IMR-90 (cell line): ENCODE results near the gene DPH6. TPM values are rescaled to one million over a fixed set of nuclear protein-coding genes. Genes with fewer than 3 reads are reported as not detected.

Experiments
- ATAC-seq: fragments of 200-7000 bp; cut with Tn5 transposase; 2 replicates; pipeline ENCODE4 v1.9.1; 2020; ENCODE audit warnings: low read depth, mild to moderate bottlenecking, moderate library complexity
- BruUV-seq: library from RNA; stranded (reverse); fragments of 400-500 nt; replicated peaks from 2 replicates; lab custom pipeline; 2021; lab: Mats Ljungman, UMichigan
- CTCF ChIA-PET: fragments of 300-600 bp; formaldehyde crosslinking; extraction: SDS; loops from one replicate; lab custom pipeline; 2021; ENCODE audit warnings: antibody characterized with exemption; lab: Yijun Ruan, JAX
- POLR2A ChIA-PET: fragments of 300-600 bp; sonication (Branson Sonifier 250); formaldehyde crosslinking; loops from one replicate; lab custom pipeline; 2022; ENCODE audit warnings: antibody characterized with exemption; ENCODE audit not compliant: unreplicated experiment; lab: Charles Lee
- DNase-seq: peaks from one replicate; pipeline ENCODE4 v3.0.0; 2013
- H2AFZ ChIP-seq: replicated peaks from 2 replicates; pipeline ENCODE3; 2013; ENCODE audit warnings: low read length, mild to moderate bottlenecking; ENCODE audit not compliant: poor library complexity
- H2AK5ac ChIP-seq: 2 replicates; pipeline ENCODE4 v1.6.1; 2013; ENCODE audit warnings: low read depth, low read length, inconsistent platforms
- H2AK9ac ChIP-seq: replicated peaks from 2 replicates; pipeline ENCODE3; 2013; ENCODE audit warnings: mild to moderate bottlenecking, low read depth, low read length, moderate library complexity; ENCODE audit not compliant: poor library complexity
- H2BK120ac ChIP-seq: 2 replicates; pipeline ENCODE4 v1.6.1; 2013; ENCODE audit warnings: low read depth, low read length, inconsistent platforms
- H2BK15ac ChIP-seq: 3 replicates; pipeline ENCODE4 v1.6.1; 2013; ENCODE audit warnings: low read depth, low read length, inconsistent platforms
- H2BK20ac ChIP-seq: 2 replicates; pipeline ENCODE4 v1.6.1; 2013; ENCODE audit warnings: low read depth, mild to moderate bottlenecking, inconsistent platforms, low read length, moderate library complexity
- H2BK5ac ChIP-seq: 2 replicates; pipeline ENCODE4 v1.6.1; 2013; ENCODE audit warnings: mild to moderate bottlenecking, low read depth, low read length, inconsistent platforms; ENCODE audit not compliant: poor library complexity, severe bottlenecking
- H3K14ac ChIP-seq: replicated peaks from 2 replicates; pipeline ENCODE4 v1.6.1; 2013; ENCODE audit warnings: low read depth, low read length, inconsistent platforms
- H3K18ac ChIP-seq: 2 replicates; pipeline ENCODE4 v1.6.1; 2013; ENCODE audit warnings: low read depth, low read length, control low read depth
- H3K23ac ChIP-seq: 2 replicates; pipeline ENCODE4 v1.6.1; 2013; ENCODE audit warnings: low read depth, low read length, inconsistent platforms
- H3K27ac ChIP-seq: 2 replicates; pipeline ENCODE4 v1.5.1; 2013; ENCODE audit warnings: mild to moderate bottlenecking, control low read depth, low read length; ENCODE audit not compliant: insufficient read depth
- H3K27me3 ChIP-seq: 2 replicates; pipeline ENCODE4 v1.6.1; 2013; ENCODE audit warnings: low read length; ENCODE audit not compliant: control insufficient read depth, insufficient read depth
- H3K36me3 ChIP-seq: 2 replicates; pipeline ENCODE4 v1.6.1; 2013; ENCODE audit warnings: low read length, mixed read lengths; ENCODE audit not compliant: control insufficient read depth, insufficient read depth
- H3K4ac ChIP-seq: 2 replicates; pipeline ENCODE4 v1.6.1; 2013; ENCODE audit warnings: low read depth, low read length, inconsistent platforms
- H3K4me1 ChIP-seq: 2 replicates; pipeline ENCODE4 v1.6.1; 2013; ENCODE audit warnings: low read length, mixed read lengths; ENCODE audit not compliant: control insufficient read depth, insufficient read depth
- H3K4me2 ChIP-seq: 2 replicates; pipeline ENCODE4 v1.6.1; 2013; ENCODE audit warnings: low read depth, mild to moderate bottlenecking, control low read depth, low read length, moderate library complexity
- H3K4me3 ChIP-seq: 2 replicates; pipeline ENCODE4 v1.5.1; 2013; ENCODE audit warnings: low read depth, mild to moderate bottlenecking, control low read depth, low read length, moderate library complexity; ENCODE audit not compliant: insufficient read depth
- H3K56ac ChIP-seq: 2 replicates; pipeline ENCODE4 v1.6.1; 2013; ENCODE audit warnings: low read length, inconsistent platforms; ENCODE audit not compliant: insufficient read depth; ENCODE audit errors: extremely low read depth
- H3K79me1 ChIP-seq, 2 experiments: 2 replicates each; pipeline ENCODE4 v1.6.1; 2013; ENCODE audit warnings: low read length in 2 of 2, inconsistent platforms in 1 of 2, low read depth in 1 of 2
- H3K9ac ChIP-seq: 2 replicates; pipeline ENCODE4 v1.6.1; 2013; ENCODE audit warnings: low read depth, low read length, control low read depth
- H3K9me1 ChIP-seq: 2 replicates; pipeline ENCODE4 v1.6.1; 2013; ENCODE audit warnings: low read length, inconsistent platforms; ENCODE audit not compliant: insufficient read depth
- H3K9me3 ChIP-seq: 2 replicates; pipeline ENCODE4 v1.6.1; 2013; ENCODE audit warnings: low read length; ENCODE audit not compliant: control insufficient read depth, insufficient read depth
- H4K20me1 ChIP-seq: 2 replicates; pipeline ENCODE4 v1.6.1; 2013; ENCODE audit warnings: low read length, inconsistent platforms; ENCODE audit not compliant: insufficient read depth
- H4K5ac ChIP-seq: 2 replicates; pipeline ENCODE4 v1.6.1; 2013; ENCODE audit warnings: mild to moderate bottlenecking, low read depth, low read length, control low read depth
- H4K8ac ChIP-seq, 2 experiments: 2 replicates each; pipeline ENCODE4 v1.6.1; 2013; ENCODE audit warnings: low read depth in 2 of 2, low read length in 2 of 2, control low read depth in 1 of 2, inconsistent platforms in 1 of 2
- H4K91ac ChIP-seq: 2 replicates; pipeline ENCODE4 v1.6.1; 2013; ENCODE audit warnings: low read depth, low read length, inconsistent platforms; ENCODE audit not compliant: insufficient read depth
- BHLHE40 ChIP-seq: fragments of 150-350 bp; IDR thresholded peaks from 2 replicates; pipeline ENCODE4 v1.6.1; 2016; ENCODE audit warnings: mild to moderate bottlenecking, low read depth, low read length
- CHD1 ChIP-seq: IDR thresholded peaks from 2 replicates; pipeline ENCODE4 v1.6.1; 2012; ENCODE audit warnings: low read depth, low read length, improper control_type of control experiment
- CTCF ChIP-seq: conservative IDR thresholded peaks from 2 replicates; pipeline ENCODE4 v1.5.1; 2012; ENCODE audit warnings: mild to moderate bottlenecking, low read depth, low read length, improper control_type of control experiment
- RCOR1 ChIP-seq: IDR thresholded peaks from 2 replicates; pipeline ENCODE4 v1.6.1; 2012; ENCODE audit warnings: mild to moderate bottlenecking, low read length, improper control_type of control experiment; ENCODE audit not compliant: insufficient replicate concordance
- RFX5 ChIP-seq: IDR thresholded peaks from 2 replicates; pipeline ENCODE4 v1.8.0; 2012; ENCODE audit warnings: low read depth, mild to moderate bottlenecking, low read length, moderate library complexity
- WGBS, 2 experiments: methylation state at CpG; one replicate each; pipeline versions ENCODE4 v1.1.5 to v1.1.7; 2013; ENCODE audit warnings: missing lambda C conversion rate in 2 of 2; ENCODE audit not compliant: insufficient read length in 1 of 2; ENCODE audit errors: extremely low coverage in 2 of 2; 5-methylcytosine and 5-hydroxymethylcytosine counted together
- dilution Hi-C: fragments of 300-500 bp; cut with HindIII; formaldehyde crosslinking; loops from one replicate; pipeline ENCODE4 v1.14.3; 2018; ENCODE audit warnings: low sequenced_read_pairs; ENCODE audit not compliant: unreplicated experiment
- in situ Hi-C: fragments of 300-500 bp; cut with MboI; formaldehyde crosslinking; loops from 3 replicates; pipeline ENCODE4 v1.14.3; 2019; ENCODE audit warnings: low sequenced_read_pairs, inconsistent platforms, mixed read lengths
- intact Hi-C: fragments of 100-400 bp; cut with micrococcal nuclease; formaldehyde crosslinking; loops from 2 replicates; pipeline ENCODE4 v1.10.0; 2022
- polyA plus RNA-seq, 3 experiments: library from polyadenylated mRNA; depleted of rRNA; stranded (reverse); fragments of >200 nt; gene quantifications; 2 replicates each; pipeline ENCODE4 v1.2.3, GENCODE V29; 2012; ENCODE audit warnings: low replicate concordance in 1 of 3
- total RNA-seq: library from RNA; depleted of rRNA; stranded (reverse); fragments of >200 nt; gene quantifications from 2 replicates; pipeline ENCODE4 v1.2.3, GENCODE V29; 2012

Gene DPH6
- total and polyA plus RNA-seq, 2 of the 4 experiments (the other 2 are of a cell fraction): 6.1 to 8.1 TPM

- H2BK20ac ChIP-seq: no peak overlapping the region
- H3K4me1 ChIP-seq: peaks cover 1% of the 10 kb centered on the region; the same call in 1 of the 2 replicates
- ChIA-PET POLR2A (no interaction called here), CTCF (no interaction called here)
- H3K4me2 ChIP-seq: no peak overlapping the region
- no peaks in the 10 kb centered on the region for H3K27me3 ChIP-seq
- H3K4ac ChIP-seq: no peak overlapping the region
- H2AK5ac ChIP-seq: no peak overlapping the region
- in situ Hi-C loops: loop anchor here (25.0 kb wide), 1 partner anchor 957 kb away; no protein-coding TSS in a partner anchor
- H2BK15ac ChIP-seq: no peak overlapping the region
- H3K56ac ChIP-seq: no peak overlapping the region
- no peak overlapping the region for H2AFZ ChIP-seq
- intact Hi-C loops: no loop called here
- no peak overlapping the region for H4K8ac ChIP-seq
- no peak for DNase-seq
- H3K27ac ChIP-seq: no peak overlapping the region
- no peaks in the 10 kb centered on the region for H3K36me3 ChIP-seq
- WGBS, 2 experiments: 83% methylated on average over 1 of the region's 2 CpGs; no CpG with 5 or more reads in 1 of the 2 experiments
- no peaks in the 10 kb centered on the region for H3K9me3 ChIP-seq
- H3K18ac ChIP-seq: no peak overlapping the region
- H4K91ac ChIP-seq: no peak overlapping the region
- no peaks in the 10 kb centered on the region for H4K20me1 ChIP-seq
- no peak for ATAC-seq
- no peak overlapping the region for H3K4me3 ChIP-seq
- H2AK9ac ChIP-seq: no peak overlapping the region
- TF ChIP-seq RCOR1 (no peak), CTCF (no peak), CHD1 (no peak), RFX5 (no peak), BHLHE40 (no peak)
- no peak overlapping the region for H4K5ac ChIP-seq
- BruUV-seq: no TSS peak
- H3K9ac ChIP-seq: no peak overlapping the region
- H2BK5ac ChIP-seq: no peak overlapping the region
- H3K9me1 ChIP-seq: no peaks in the 10 kb centered on the region
- peaks cover 0 to 3% of the 10 kb centered on the region in 2 experiments; a peak in 1 of 4 replicates for H3K79me1 ChIP-seq
- H2BK120ac ChIP-seq: no peak overlapping the region
- H3K23ac ChIP-seq: no peak overlapping the region
- dilution Hi-C loops: no loop called here
- H3K14ac ChIP-seq: no peak overlapping the region
Observed at GRCh38 chr15:35530698-35531097, 15.3 kb downstream of the DPH6 start.
